Omental fat pad (tissue), 4 donors: ENCODE data around the gene LARGE1. TPM values are rescaled to one million over a fixed set of nuclear protein-coding genes. Genes with fewer than 3 reads are reported as not detected.

Source experiments
- ATAC-seq: fragments of 150-250 bp; one replicate; pipeline ENCODE4 v1.9.1; 2016; ENCODE audit warnings: mild to moderate bottlenecking, moderate library complexity; ENCODE audit not compliant: low FRiP score
- DNase-seq: peaks from one replicate; pipeline ENCODE4 v3.0.0-alpha.2; 2019; ENCODE audit warnings: low spot score
- total RNA-seq, 4 donors: library from RNA; depleted of rRNA; stranded (reverse); fragments of >200 nt; gene quantifications; one replicate each; pipeline ENCODE4 v1.1.0, GENCODE V29; 2016
- TF ChIP-seq, protein P1 (sequence below), 3 donors: fragments of 450-650 bp; IDR thresholded peaks; one replicate each; pipeline ENCODE4 v1.5.1; 2016 to 2017; ENCODE audit warnings: antibody characterized with exemption in 3 of 3, mild to moderate bottlenecking in 3 of 3, moderate library complexity in 2 of 3

Gene LARGE1
- total RNA-seq, 4 donors from 2014 or later = 16.5 to 31.2 (median 22.3) TPM

DNA sequence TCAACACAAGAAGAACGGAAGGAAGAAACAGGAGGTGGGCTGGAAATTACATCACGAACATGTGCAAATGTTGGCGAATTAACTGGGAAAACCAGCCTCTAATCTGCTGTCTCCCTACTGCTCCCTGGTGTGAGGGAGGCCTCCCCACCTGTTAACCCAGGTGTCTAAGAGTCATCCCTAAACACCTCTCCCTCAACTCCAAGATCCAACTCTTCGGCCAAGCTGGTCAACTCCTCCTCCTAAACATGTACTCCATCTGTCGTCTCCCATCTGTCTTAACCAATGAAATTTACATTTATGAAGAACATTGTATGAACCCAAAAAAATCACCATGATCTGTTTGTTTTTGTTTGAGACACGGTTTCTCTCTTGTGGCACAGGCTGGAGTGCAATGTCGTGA, 154.2 kb downstream of the LARGE1 start:
- DNase-seq (no peak), ATAC-seq (no peak)
- TF ChIP-seq, protein P1, sequence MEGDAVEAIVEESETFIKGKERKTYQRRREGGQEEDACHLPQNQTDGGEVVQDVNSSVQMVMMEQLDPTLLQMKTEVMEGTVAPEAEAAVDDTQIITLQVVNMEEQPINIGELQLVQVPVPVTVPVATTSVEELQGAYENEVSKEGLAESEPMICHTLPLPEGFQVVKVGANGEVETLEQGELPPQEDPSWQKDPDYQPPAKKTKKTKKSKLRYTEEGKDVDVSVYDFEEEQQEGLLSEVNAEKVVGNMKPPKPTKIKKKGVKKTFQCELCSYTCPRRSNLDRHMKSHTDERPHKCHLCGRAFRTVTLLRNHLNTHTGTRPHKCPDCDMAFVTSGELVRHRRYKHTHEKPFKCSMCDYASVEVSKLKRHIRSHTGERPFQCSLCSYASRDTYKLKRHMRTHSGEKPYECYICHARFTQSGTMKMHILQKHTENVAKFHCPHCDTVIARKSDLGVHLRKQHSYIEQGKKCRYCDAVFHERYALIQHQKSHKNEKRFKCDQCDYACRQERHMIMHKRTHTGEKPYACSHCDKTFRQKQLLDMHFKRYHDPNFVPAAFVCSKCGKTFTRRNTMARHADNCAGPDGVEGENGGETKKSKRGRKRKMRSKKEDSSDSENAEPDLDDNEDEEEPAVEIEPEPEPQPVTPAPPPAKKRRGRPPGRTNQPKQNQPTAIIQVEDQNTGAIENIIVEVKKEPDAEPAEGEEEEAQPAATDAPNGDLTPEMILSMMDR (IDR thresholded peaks at IDR 0.05) = no peak

DNA sequence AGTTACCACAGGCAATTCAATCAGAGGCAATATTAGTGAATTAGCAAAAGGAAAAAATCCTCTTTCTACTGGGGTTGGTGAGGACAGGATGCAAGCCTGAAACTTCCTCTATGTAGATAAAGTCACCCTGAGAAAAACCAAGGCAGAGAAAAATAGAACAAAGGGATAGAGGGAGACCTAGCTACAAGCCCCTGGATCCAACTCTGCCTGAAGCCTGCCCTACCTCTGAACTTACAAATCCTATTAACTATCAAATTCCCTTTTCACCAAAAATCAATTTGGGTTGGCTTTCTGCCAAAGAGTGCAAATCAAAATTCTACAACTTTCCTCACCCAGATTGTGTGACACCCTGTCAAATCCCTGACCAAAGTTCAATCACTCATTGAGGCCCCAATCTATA, 161.3 kb downstream of the LARGE1 start:
- DNase-seq = no peak
- TF ChIP-seq, protein P1 (IDR thresholded peaks at IDR 0.05) = no peak
- no peak for ATAC-seq

DNA sequence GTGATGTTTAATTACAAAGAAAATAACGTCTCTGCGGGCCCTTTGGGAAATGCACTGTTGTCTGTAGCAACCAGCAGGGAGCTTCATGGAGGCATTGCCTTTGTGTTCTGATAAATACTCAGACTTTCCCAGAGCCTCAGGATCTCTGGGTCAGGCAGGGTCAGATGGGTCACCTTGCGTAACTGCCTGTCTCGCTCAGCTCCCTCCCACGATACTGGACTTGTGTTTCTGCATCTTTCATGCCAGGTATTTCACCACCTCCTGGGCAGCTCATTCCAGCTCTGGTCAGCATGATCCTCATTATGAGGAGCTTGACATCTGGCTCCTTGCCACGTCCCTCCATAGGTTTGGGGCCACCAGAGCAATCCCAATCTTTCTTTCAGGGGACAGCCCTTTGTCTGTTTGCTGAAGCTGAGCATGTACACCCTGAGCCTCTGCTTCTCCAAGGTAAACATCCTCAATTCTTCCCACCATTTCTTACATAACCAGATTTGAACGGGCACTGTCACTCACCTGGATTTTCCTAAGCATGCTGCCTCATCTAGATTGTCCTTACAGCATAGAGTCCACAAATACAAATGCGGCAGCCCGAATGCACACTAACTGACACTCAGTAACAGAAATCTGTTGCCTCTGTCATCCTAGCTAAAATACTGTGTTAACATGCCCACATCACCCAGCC, 162.3 kb downstream of the LARGE1 start:
- TF ChIP-seq, protein P1 (IDR thresholded peaks at IDR 0.05) = no peak
- DNase-seq (no peak), ATAC-seq (no peak)

DNA sequence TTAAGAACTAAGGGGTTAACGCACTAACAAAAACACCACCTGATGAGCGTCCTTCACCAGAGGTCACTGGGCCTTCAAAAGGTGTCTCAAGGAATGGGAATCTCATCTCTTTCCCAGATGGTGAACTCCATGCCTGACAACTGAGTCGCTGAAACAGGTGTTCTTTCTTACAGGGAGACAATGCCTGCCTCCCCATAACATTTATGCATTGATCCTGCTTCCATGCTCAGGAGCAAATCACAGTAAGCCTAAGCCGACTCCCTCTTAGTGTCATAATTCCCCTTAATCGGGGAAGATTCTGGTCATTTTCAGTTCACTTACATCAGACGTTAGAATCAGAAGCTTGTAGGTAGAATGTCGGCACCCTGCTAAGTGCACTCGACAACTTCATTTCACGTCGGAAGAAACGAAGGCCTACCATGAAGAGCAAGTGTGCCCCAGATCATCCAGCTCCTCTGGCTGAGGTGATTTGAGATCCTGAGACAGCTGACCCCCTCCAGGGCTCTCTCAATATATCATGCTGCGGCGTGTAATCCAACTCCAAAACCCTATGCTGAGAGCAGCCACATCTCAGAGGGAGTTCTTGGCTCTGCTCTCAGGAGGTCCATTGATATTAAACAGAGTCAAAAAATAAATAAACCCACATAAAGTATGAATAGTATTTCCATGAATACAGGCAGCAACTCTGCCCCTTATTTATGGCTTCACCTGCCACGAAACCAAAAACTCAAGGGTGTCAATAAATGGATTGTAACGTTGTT, 163.1 kb downstream of the LARGE1 start:
- ATAC-seq = no peak
- DNase-seq = no peak
- TF ChIP-seq, protein P1 (IDR thresholded peaks at IDR 0.05) = no peak

DNA sequence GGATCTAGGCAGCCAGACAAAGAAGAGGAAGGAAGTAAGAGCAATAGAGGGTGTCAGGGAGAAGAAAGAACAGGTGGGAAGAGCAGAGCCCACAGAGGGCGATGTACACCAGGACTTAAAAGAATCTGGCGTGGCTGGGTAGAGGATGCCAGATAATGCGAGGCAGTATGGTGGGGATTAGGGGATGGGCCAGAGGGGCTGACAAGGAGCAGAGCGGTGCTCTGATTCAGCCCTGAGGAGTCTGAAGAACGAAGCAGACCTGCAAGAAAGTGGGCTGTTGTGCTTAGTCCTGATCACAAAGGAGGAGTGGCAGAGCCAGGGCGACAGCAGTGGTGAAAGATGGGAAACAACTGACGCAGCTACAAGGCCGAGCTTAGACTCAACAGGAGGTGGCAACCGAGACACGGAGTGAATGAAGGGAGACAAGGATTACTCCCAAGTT, 163.7 kb downstream of the LARGE1 start:
- DNase-seq (no peak), ATAC-seq (no peak)
- TF ChIP-seq, protein P1 (IDR thresholded peaks at IDR 0.05) = no peak

DNA sequence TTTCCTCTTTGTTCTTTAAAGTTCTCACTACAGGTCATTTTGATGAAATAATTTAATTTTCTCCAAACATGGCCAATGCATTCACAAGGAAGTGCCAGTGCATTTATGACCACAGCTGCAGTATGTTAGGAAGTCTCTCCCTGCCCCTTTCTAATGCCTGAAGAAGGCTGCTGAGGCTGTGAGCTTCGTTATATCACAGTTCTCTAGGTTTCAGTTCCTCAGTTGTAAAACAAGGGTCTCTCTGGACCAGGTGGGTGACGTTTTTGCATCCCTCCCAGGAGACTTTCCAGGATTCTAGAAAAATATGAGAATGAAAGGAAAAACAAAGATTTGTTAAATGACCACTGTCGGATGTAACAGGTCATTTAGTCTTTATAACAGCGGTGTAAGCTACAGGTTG, 171.6 kb downstream of the LARGE1 start:
- ATAC-seq = no peak
- DNase-seq = no peak
- TF ChIP-seq, protein P1 (IDR thresholded peaks at IDR 0.05) = no peak
